Kidney glomerular epithelial cell (primary cell): ENCODE results near the gene LHX1.

Experiments used
- DNase-seq: peaks from one replicate; lab custom pipeline; 2025; lab: John Stamatoyannopoulos, UW

Gene LHX1

GRCh38 chr17:36972186-36972700 is 35.0 kb downstream of the LHX1 start:
- DNase-seq, result peak; percentile 72

GRCh38 chr17:36972905-36973304 is 35.6 kb downstream of the LHX1 start:
- no peak for DNase-seq

- DNase-seq, result no peak
These were observed 38.7 kb downstream of the LHX1 start for GRCh38 chr17:36975922-36976515.

GRCh38 chr17:36977066-36977465 is 39.8 kb downstream of the LHX1 start:
- DNase-seq, result no peak

GRCh38 chr17:36977568-36977967 is 40.3 kb downstream of the LHX1 start:
- no peak for DNase-seq

- DNase-seq, result peak; percentile 1
These were observed 41.7 kb downstream of the LHX1 start for GRCh38 chr17:36978810-36979564.

- no peak for DNase-seq
These were observed 42.3 kb downstream of the LHX1 start for GRCh38 chr17:36979565-36979941.

- peak; percentile 32 for DNase-seq
These were observed 43.0 kb downstream of the LHX1 start for GRCh38 chr17:36980280-36980761.

- no peak for DNase-seq
These were observed 46.3 kb downstream of the LHX1 start for GRCh38 chr17:36983618-36984017.

GRCh38 chr17:36989173-36989572 is 51.9 kb downstream of the LHX1 start:
- no peak for DNase-seq

- DNase-seq, result no peak
These were observed 55.4 kb downstream of the LHX1 start for GRCh38 chr17:36992701-36993100.

GRCh38 chr17:36993227-36993626 is 56.0 kb downstream of the LHX1 start:
- DNase-seq, result no peak
